ENCODE results near the gene S1PR5.

DNA sequence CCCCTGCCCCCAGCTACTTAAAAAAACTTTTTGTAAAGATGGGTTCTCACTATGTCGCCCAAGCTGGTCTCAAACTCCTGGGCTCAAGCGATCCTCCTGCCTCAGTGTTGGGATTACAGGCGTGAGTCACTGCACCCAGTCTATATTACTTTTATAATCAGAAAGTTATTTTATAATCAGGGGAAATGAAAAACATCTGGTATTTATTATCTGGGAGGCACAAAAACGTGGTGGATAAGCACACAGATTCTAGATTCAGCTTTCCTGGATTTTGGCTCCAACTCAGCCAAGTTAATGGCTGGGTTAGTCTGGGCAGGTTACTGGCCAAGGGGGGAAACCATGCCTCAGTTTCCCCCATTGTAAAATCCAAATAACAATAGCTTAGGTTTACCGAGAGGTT lies 38.8 kb downstream of the S1PR5 start:
- TF ChIP-seq CTCF (IDR thresholded peaks at IDR 0.05; ENCODE audit: low read depth, low read length, missing input control) (no peak), EGR1 (IDR thresholded peaks at IDR 0.05; ENCODE audit: low read depth in 2 of 2) (no peak), JUND (IDR thresholded peaks at IDR 0.05) (no peak), HNF4G (IDR thresholded peaks at IDR 0.05) (no peak), SP1 (IDR thresholded peaks at IDR 0.05) (no peak), TAF1 (conservative IDR thresholded peaks at IDR 0.05) (no peak), REST (IDR thresholded peaks at IDR 0.05) (no peak), YY1 (IDR thresholded peaks at IDR 0.05) (no peak), FOXA1 (IDR thresholded peaks at IDR 0.05) (no peak), NR2F2 (IDR thresholded peaks at IDR 0.05) (no peak), RAD21 (IDR thresholded peaks at IDR 0.05) (no peak)
- TF ChIP-seq, protein P1, sequence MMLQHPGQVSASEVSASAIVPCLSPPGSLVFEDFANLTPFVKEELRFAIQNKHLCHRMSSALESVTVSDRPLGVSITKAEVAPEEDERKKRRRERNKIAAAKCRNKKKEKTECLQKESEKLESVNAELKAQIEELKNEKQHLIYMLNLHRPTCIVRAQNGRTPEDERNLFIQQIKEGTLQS (IDR thresholded peaks at IDR 0.05), result no peak
- TF ChIP-seq, protein P2, sequence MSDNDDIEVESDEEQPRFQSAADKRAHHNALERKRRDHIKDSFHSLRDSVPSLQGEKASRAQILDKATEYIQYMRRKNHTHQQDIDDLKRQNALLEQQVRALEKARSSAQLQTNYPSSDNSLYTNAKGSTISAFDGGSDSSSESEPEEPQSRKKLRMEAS (IDR thresholded peaks at IDR 0.05), result no peak

All from liver (tissue), 3 donors.